KBM-7 (cell line): ENCODE measurements around the gene HK1.
A peak's percentile ranks its signal among the peaks of the same experiment; 100 is the strongest.

Source experiments
- DNase-seq: peaks from one replicate; pipeline ENCODE4 v3.0.0-alpha.2; 2015
- in situ Hi-C: fragments of 300-500 bp; cut with MboI; formaldehyde crosslinking; loops from 2 replicates; pipeline ENCODE4 v1.14.3; 2020; ENCODE audit warnings: low sequenced_read_pairs, low pct_unique_long_range_greater_than_20kb, mixed read lengths

The HK1 gene

GRCh38 chr10:69419744-69420126, 141.4 kb downstream of the HK1 start:
- in situ Hi-C loops = loop anchor here (10.0 kb wide), 1 partner anchor 215 kb away; the partner anchor contains the start of gene FAM241B
- DNase-seq = no peak

GRCh38 chr10:69421611-69422308, 143.5 kb downstream of the HK1 start:
- in situ Hi-C loops = no loop called here
- DNase-seq = peak; percentile 53

GRCh38 chr10:69422676-69423075, 144.4 kb downstream of the HK1 start:
- in situ Hi-C loops = no loop called here
- DNase-seq = no peak

- no peak for DNase-seq
- in situ Hi-C loops = no loop called here
These were observed 146.7 kb downstream of the HK1 start for GRCh38 chr10:69425041-69425440.

GRCh38 chr10:69425511-69426298, 147.4 kb downstream of the HK1 start:
- DNase-seq = no peak
- in situ Hi-C loops = no loop called here

GRCh38 chr10:69426376-69426727, 148.1 kb downstream of the HK1 start:
- DNase-seq = no peak
- in situ Hi-C loops = no loop called here

GRCh38 chr10:69428165-69428564, 149.9 kb downstream of the HK1 start:
- in situ Hi-C loops = no loop called here
- DNase-seq = no peak

GRCh38 chr10:69434169-69434568, 155.9 kb downstream of the HK1 start:
- no peak for DNase-seq
- in situ Hi-C loops = loop anchor here (10.0 kb wide), 1 partner anchor 71 kb away; no protein-coding TSS in a partner anchor

GRCh38 chr10:69434926-69435325, 156.6 kb downstream of the HK1 start:
- in situ Hi-C loops = loop anchor here (10.0 kb wide), 1 partner anchor 70 kb away; no protein-coding TSS in a partner anchor
- no peak for DNase-seq

- in situ Hi-C loops = loop anchor here (10.0 kb wide), 1 partner anchor 69 kb away; no protein-coding TSS in a partner anchor
- no peak for DNase-seq
These were observed 157.7 kb downstream of the HK1 start for GRCh38 chr10:69435966-69436520.

- in situ Hi-C loops = loop anchor here (10.0 kb wide), 1 partner anchor 67 kb away; no protein-coding TSS in a partner anchor
- DNase-seq = no peak
These were observed 159.3 kb downstream of the HK1 start for GRCh38 chr10:69437321-69438259.

GRCh38 chr10:69438536-69439349, 160.4 kb downstream of the HK1 start:
- in situ Hi-C loops = loop anchor here (10.0 kb wide), 1 partner anchor 66 kb away; no protein-coding TSS in a partner anchor
- DNase-seq = peak; percentile 53

- in situ Hi-C loops = loop anchor here (10.0 kb wide), 1 partner anchor 65 kb away; no protein-coding TSS in a partner anchor
- no peak for DNase-seq
These were observed 161.0 kb downstream of the HK1 start for GRCh38 chr10:69439350-69439739.

GRCh38 chr10:69439813-69440506, 161.7 kb downstream of the HK1 start:
- DNase-seq = peak; percentile 86
- in situ Hi-C loops = loop anchor here (10.0 kb wide), 1 partner anchor 65 kb away; no protein-coding TSS in a partner anchor

GRCh38 chr10:69443354-69443753, 165.1 kb downstream of the HK1 start:
- in situ Hi-C loops = no loop called here

GRCh38 chr10:69445041-69445440, 166.7 kb downstream of the HK1 start:
- in situ Hi-C loops = no loop called here
- no peak for DNase-seq

More at GRCh38 chr10:69443354-69443753, 165.1 kb downstream of the HK1 start:
- no peak for DNase-seq

GRCh38 chr10:69446229-69446628, 167.9 kb downstream of the HK1 start:
- no peak for DNase-seq
- in situ Hi-C loops = no loop called here
